Uterine smooth muscle cell (primary cell): ENCODE data around the gene CDH8. TPM values are rescaled to one million over a fixed set of nuclear protein-coding genes. Genes with fewer than 3 reads are reported as not detected.

Experiments
- total RNA-seq: library from RNA; depleted of rRNA; stranded (reverse); fragments of >200 nt; gene quantifications from 2 replicates; pipeline ENCODE4 v1.2.3, GENCODE V29; 2014

The CDH8 gene, protein sequence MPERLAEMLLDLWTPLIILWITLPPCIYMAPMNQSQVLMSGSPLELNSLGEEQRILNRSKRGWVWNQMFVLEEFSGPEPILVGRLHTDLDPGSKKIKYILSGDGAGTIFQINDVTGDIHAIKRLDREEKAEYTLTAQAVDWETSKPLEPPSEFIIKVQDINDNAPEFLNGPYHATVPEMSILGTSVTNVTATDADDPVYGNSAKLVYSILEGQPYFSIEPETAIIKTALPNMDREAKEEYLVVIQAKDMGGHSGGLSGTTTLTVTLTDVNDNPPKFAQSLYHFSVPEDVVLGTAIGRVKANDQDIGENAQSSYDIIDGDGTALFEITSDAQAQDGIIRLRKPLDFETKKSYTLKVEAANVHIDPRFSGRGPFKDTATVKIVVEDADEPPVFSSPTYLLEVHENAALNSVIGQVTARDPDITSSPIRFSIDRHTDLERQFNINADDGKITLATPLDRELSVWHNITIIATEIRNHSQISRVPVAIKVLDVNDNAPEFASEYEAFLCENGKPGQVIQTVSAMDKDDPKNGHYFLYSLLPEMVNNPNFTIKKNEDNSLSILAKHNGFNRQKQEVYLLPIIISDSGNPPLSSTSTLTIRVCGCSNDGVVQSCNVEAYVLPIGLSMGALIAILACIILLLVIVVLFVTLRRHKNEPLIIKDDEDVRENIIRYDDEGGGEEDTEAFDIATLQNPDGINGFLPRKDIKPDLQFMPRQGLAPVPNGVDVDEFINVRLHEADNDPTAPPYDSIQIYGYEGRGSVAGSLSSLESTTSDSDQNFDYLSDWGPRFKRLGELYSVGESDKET
- total RNA-seq, result not detected in 2 replicates

DNA sequence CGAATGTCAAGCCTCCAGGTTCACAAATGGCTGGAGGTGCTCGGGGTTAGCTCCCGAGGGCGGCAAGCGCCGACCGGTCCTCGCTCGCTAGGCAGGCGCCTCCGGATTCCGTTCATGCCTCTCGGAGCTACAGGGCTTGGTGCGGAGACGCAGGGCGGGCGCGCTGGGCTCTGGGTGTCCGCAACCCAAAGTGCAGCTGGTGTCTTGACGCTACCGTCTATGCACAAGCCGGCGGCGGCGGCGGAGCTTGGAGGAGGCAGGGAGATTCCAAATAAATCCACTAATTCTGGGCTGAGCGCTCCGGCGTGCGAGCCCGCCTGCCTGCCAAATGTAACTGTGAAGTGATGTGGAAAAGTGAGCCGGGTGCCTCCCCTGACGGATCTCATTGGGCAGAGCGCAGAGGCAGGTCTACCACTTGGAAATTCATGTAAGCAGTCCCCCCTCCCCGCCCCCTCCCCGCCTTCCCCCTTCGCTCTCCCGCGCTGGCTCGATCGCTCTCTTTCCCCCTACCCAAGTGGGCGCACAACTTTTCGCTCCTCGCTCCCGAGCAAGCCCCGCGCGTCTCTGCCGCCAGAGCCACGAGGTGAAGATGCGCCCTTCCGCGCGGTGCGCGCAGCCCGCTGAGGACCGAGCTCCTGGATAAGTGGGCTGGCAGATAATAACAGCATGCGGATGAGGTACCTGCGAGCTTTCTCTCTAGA is at the start of gene CDH8:
TSS of gene CDH8 (minus strand) at position 338 of the 701 bp plus-strand sequence. CDS start 15,035 bp downstream, outside the sequence.

